GM18909 (cell line): ENCODE results near the gene EPS8L1.
"Not testable (repeated sequence)": the region's sequence is repeated elsewhere in the genome, so short reads cannot be mapped to it uniquely, and the experiment has no call there.

Source experiments
- ATAC-seq: cut with Tn5 transposase; IDR thresholded peaks from one replicate; pipeline ENCODE4 v1.9.1; 2021; ENCODE audit warnings: mild to moderate bottlenecking; ENCODE audit not compliant: unreplicated experiment, poor library complexity

Gene EPS8L1

GRCh38 chr19:55075371-55075998 is at the start of gene EPS8L1:
Gene EPS8L1, plus strand, starts transcription at chr19:55075869. Its CDS starts 576 bp downstream, at chr19:55076445.
- no peak for ATAC-seq

- not testable (repeated sequence) for ATAC-seq
Observed at GRCh38 chr19:55027140-55027471, 48.6 kb upstream of the EPS8L1 start.

GRCh38 chr19:55027472-55028337 is 48.0 kb upstream of the EPS8L1 start:
- no peak for ATAC-seq

GRCh38 chr19:55028757-55029156 is 46.9 kb upstream of the EPS8L1 start:
- ATAC-seq = no peak

GRCh38 chr19:55031178-55031577 is 44.5 kb upstream of the EPS8L1 start:
- ATAC-seq = no peak

GRCh38 chr19:55032170-55032800 is 43.4 kb upstream of the EPS8L1 start:
- ATAC-seq = no peak

GRCh38 chr19:55032976-55033643 is 42.6 kb upstream of the EPS8L1 start:
- ATAC-seq = not testable (repeated sequence)

GRCh38 chr19:55034751-55035150 is 40.9 kb upstream of the EPS8L1 start:
- ATAC-seq = no peak

GRCh38 chr19:55036058-55036457 is 39.6 kb upstream of the EPS8L1 start:
- no peak for ATAC-seq

- not testable (repeated sequence) for ATAC-seq
Observed at GRCh38 chr19:55037603-55038002, 38.1 kb upstream of the EPS8L1 start.

GRCh38 chr19:55040654-55041053 is 35.0 kb upstream of the EPS8L1 start:
- not testable (repeated sequence) for ATAC-seq

- no peak for ATAC-seq
Observed at GRCh38 chr19:55041244-55041626, 34.4 kb upstream of the EPS8L1 start.

GRCh38 chr19:55041627-55042343 is 33.9 kb upstream of the EPS8L1 start:
- ATAC-seq = no peak

- no peak for ATAC-seq
Observed at GRCh38 chr19:55042344-55042678, 33.4 kb upstream of the EPS8L1 start.

GRCh38 chr19:55042688-55043087 is 33.0 kb upstream of the EPS8L1 start:
- ATAC-seq = no peak

GRCh38 chr19:55044286-55044685 is 31.4 kb upstream of the EPS8L1 start:
- no peak for ATAC-seq

- ATAC-seq = no peak
Observed at GRCh38 chr19:55044771-55045716, 30.6 kb upstream of the EPS8L1 start.

- ATAC-seq = no peak
Observed at GRCh38 chr19:55046975-55047622, 28.6 kb upstream of the EPS8L1 start.

- ATAC-seq = no peak
Observed at GRCh38 chr19:55047951-55048350, 27.7 kb upstream of the EPS8L1 start.
